Right kidney (tissue), 1 donor: ENCODE data around the gene MYO1E.

Source experiments
- DNase-seq: peaks from one replicate; pipeline ENCODE4 v3.0.0-alpha.2; 2016

Gene MYO1E

DNA sequence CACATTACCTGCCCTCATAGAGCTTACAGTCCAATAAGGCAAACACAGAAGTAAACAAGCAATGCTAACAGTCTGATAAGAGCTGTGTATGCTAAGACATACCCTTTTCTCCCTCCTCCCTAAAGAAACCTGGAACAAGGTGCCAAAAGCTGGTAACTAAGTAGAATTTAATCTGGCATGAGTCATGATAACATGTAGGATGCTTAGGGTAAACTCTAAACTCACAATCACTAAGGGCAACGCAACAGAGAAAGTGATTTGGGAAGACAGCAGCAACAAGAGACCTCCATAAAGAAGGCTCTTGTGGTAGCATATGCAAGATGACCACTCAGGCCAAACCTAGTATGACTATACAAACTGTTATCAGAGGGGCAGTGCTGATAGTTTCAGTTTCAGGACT is 55.5 kb downstream of the MYO1E start:
- DNase-seq: no peak

GRCh38 chr15:59315914-59316451 is 56.7 kb downstream of the MYO1E start:
- no peak for DNase-seq

DNA sequence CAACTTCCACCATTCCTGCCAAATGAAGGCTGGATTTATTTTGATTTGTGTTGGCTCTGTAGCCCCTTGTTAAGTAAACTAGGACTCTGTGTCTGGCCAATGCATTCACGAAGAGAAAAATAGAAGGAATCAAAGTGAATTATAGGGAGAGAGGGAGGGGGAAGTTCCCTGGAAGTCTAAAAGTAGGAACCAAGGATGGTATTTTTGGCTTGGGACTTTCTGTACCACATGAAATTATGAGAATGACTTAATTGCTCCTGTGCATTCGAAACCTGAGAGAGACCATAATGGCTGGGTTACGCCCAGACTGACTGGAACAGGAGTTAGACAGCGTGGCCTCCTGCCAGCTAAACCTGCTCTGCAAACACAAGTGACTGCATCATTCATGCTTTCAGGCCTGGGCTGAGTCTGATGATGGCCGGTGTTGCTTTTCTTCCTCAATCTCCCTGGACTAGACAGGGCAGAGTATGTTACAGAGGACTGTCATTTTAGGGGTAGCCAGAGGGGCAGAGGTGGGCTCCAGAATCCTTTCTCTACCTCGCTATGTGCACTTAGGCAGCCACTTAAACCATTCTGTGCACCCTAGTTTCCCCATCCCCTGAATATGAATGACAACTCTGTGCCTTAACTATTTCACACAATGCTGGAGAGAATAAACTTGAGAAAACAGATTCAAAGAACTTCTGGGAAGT is 58.9 kb downstream of the MYO1E start:
- DNase-seq: no peak

GRCh38 chr15:59312205-59312604 is 60.5 kb downstream of the MYO1E start:
- DNase-seq: no peak

DNA sequence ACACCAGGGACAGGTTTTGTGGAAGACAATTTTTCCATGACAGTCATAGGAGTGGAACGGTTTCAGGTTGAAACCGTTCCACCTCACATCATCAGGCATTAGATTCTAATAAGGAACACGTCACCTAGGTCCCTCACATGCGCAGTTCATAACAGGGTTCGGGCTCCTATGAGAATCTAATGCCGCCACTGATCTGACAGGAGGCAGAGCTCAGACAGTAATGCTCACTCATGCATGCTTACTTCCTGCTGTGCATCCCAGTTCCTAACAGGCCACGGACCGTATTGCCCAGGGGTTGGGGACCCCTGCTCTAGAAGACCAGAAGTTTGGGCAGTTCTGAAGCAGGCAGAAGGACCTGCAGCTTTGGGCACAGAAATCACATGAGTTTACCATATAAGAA is 61.5 kb downstream of the MYO1E start:
- no peak for DNase-seq

- no peak for DNase-seq
Measured at GRCh38 chr15:59309405-59309804, 63.3 kb downstream of the MYO1E start.

DNA sequence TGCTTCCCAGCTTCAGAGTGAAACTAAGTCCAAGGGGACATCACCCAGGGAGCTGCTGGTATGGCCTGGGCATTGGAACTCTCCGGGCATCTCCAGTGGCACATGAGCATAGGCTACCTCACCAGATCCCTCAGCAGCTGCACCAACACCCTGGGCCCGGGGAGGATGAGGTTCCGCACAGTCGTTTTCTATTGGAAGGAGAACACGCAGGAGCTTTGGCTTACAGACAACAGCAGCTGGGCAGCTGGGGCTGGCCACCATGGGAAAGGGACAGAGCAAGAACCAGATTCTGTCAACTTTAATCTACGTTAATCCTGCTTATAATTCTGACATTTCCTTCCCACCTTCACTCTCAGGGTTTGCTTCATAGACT is 65.5 kb downstream of the MYO1E start:
- no peak for DNase-seq

GRCh38 chr15:59306520-59307164 is 66.0 kb downstream of the MYO1E start:
- no peak for DNase-seq

DNA sequence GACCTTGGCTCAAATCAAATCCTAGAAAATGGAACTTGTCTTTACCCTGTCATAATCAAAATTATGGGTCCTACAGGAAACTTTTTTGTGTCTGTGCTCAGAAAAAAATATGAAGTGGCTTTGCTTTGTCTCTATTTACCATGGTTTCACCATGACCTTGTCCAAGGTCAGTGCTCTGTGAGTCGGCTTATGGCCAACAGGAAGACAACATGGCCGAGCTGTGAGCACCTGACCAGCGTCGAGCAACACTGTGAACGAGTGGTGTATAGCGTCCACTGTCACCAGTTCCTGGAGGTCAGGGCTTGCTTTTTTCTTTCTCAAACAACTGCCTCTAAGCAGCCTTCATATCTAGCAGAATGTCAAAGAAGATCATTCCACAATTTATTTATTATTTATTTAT is 67.9 kb downstream of the MYO1E start:
- DNase-seq: no peak

DNA sequence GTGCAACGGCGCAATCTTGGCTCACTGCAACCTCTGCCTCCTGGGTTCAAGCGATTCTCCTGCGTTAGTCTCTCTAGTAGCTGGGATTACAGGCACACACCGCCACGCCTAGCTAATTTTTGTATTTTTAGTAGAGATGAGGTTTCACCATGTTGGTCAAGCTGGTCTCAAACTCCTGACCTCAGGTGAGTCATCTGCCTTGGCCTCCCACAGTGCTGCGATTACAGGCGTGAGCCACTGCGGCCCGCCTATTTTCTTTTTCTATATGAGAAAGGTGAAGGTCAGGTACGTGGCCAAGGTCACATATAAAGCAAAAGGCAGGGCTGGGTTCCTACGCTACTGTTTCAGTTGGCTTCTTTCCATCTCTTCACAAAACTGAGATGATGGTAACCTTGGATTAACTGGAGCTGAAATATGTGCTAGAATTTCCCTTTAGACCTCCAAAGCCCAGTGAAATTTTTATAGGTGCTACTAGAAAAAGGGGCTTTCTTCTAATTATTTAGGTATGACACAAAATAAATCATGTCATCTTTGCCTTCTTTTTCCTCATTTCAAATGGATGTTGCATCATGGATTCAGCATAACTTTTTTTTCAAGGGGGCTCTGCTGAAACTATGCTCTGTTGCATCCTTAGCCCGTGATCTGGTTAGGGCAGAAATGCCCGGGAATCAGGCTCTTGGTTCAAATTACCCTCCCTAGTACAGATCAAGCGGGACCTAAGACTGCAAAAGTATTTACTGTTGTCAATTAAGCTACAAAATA is 68.5 kb downstream of the MYO1E start:
- no peak for DNase-seq

DNA sequence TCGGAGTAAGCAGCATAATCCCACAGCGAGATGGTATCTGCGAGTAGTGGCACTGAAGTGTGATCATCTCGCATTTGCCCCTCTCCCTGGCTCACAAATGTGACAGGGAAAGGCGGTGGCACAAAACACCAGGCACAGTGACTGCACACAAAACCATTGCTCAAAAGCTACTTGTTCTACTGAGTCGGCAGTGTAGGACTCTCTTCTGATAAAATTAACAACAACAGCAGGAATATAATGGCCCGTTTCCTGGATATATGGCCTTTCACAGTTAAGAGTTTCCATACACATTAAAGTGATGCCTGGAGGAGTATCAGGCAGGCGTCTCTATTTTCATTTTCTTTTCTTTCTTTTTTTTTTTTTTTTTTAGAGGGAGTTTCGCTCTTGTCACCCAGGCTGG is 69.0 kb downstream of the MYO1E start:
- DNase-seq: no peak

- DNase-seq: no peak
Measured at GRCh38 chr15:59303136-59303535, 69.5 kb downstream of the MYO1E start.

DNA sequence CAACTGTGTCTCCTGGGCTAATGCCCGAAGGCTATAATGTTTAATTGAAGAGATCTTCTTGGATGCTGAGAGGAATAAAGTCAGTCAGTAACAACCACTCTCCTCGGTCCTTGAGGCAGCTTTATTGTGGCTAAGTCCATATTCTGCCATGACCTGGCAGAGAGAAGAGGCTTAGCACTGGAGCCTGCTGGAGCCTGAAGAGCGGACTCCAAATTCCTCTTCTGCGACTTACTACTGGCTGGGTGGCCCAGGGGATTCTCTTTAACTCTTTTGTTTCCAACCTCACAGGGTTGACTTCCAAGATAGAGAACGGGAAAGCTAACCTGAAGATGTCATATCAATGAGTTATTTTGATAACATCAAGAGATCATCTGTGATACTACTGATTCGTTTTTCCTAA is 71.1 kb downstream of the MYO1E start:
- no peak for DNase-seq

- DNase-seq: no peak
Measured at GRCh38 chr15:59300618-59301139, 72.0 kb downstream of the MYO1E start.

GRCh38 chr15:59299929-59300617 is 72.6 kb downstream of the MYO1E start:
- DNase-seq: peak; percentile 46

- no peak for DNase-seq
Measured at GRCh38 chr15:59298854-59299250, 73.8 kb downstream of the MYO1E start.

- DNase-seq: no peak
Measured at GRCh38 chr15:59298225-59298853, 74.3 kb downstream of the MYO1E start.

GRCh38 chr15:59296181-59296617 is 76.5 kb downstream of the MYO1E start:
- no peak for DNase-seq

DNA sequence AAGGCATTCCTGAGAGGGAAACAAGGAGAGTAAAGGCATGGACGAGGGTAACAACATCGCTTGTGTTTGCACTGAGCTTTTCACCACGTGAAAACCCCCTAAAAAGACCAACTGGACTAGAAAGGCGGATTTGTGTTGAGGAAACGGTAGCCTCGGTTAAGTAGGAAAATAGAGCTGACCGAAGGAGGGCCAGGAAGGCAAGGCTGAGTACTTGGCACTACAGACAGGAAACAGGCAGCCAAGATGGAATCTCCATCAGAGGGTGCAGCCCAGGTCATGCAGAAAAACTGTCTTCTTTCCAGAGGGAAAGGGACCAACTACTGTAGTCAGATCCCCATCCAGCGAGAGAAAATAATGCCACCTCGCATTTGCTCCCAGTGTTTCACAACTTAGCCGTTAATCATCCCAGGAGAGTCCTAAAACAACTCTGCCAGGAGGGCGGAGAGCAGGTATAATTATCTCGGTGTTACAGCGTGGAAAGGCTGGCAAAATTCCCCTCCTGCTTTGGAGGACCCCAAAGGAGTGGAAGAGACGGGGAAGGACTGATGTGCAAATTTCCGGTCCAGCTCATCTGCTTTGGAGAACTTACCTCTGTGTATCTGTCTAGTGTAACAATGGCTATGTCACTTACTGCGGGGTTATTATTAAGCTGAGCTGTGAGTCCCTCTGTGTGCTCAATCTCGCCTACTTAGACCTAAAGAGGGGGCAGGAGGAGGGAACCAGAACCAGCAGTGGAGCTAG is 77.2 kb downstream of the MYO1E start:
- DNase-seq: no peak

GRCh38 chr15:59294574-59295260 is 78.0 kb downstream of the MYO1E start:
- DNase-seq: no peak
